A549 treated with GW870086 at 1 μM for 4 hours (cell line): ENCODE data around the gene PCGF5. TPM values are rescaled to one million over a fixed set of nuclear protein-coding genes. Genes with fewer than 3 reads are reported as not detected.

Source experiments
- total RNA-seq: library from RNA; stranded (reverse); fragments of 200-300 nt; extraction: Qiagen RNA extraction; gene quantifications from 5 replicates; pipeline ENCODE4 v1.2.3, GENCODE V29; 2022; ENCODE audit warnings: low read depth

Gene PCGF5
- total RNA-seq, result 38.4 to 45.7 TPM (median 42.4 TPM) in 5 replicates

DNA sequence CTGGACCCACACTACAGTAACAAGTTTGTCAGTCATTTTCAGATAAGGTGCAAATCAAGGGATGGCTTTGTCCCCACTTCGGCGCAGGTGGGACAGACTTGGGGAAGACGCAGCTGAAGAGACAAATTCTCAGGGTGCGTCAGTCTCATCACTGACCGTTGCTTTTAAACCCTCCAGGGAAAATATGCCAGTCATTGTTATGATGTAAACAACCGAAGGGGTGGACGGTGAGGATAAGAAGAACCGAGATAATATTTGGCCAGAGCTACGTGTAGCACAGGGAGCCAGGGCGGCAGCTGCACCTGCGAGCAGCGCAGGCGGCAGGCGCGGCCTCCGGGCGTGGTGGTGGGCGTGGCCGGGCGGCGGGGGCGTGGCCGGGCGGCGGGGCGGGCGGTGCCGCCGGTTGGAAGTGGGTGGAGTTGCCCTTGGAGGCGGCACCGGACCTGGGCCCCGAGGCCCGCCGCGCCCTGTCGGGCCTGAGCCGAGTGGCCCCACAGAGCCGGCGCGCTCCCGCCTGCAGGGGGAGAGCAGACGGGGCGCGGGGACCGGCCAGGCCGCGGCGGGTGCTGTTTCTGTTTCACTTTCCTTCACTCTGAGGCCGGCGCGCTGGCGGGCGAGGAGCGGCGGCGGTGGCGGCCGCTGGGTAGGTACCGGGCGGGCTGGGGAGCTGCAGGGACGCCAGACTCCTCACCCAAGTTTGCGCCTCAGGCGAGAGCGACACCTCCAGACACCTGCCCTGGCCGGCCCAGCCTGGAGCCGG lies at the start of gene PCGF5:
PCGF5 (plus strand) TSS at position 470 of the 760 bp plus-strand sequence. CDS start 2,209 bp downstream, outside the sequence.

Other genes starting within 250 kb of the PCGF5 start
- 2.7 to 3.9 TPM (median 3.6 TPM) in 5 replicates for gene HECTD2, start 189.7 kb downstream of the PCGF5 start, total RNA-seq